ENCODE measurements around the gene APBA2. TPM values are rescaled to one million over a fixed set of nuclear protein-coding genes. Genes with fewer than 3 reads are reported as not detected.

Gene APBA2
- total RNA-seq, 4 donors from 2014 or later, result 1.6 to 8.2 (median 2.5) TPM

GRCh38 chr15:29106551-29107290 lies 220.9 kb downstream of the APBA2 start:
- Histone ChIP-seq H3K36me3 (no peaks in the 10 kb centered on the region), H3K4me3 (no peak overlapping the region), H3K27ac (no peak overlapping the region), H3K9me3 (no peaks in the 10 kb centered on the region), H3K27me3 (no peaks in the 10 kb centered on the region), H3K4me1 (peaks cover 0 to 9% (median 7%) of the 10 kb centered on the region in 4 donors)
- in situ Hi-C loops (cut with MboI; ENCODE audit: low pct_ligation_motif_present in 1 of 4, low pct_unique_long_range_greater_than_20kb in 1 of 4, low sequenced_read_pairs in 3 of 4) (no loop called here), intact Hi-C loops (cut with DNase I; ENCODE audit: low total_unique reads) (no loop called here)
- no peak for DNase-seq
- WGBS, 2 donors (ENCODE audit: low coverage in 1 of 2), result 83% methylated on average over 15 of the region's 21 CpGs; no CpG with 5 or more reads in 1 of the 2 donors
- TF ChIP-seq POLR2AphosphoS5 (IDR thresholded peaks at IDR 0.05) (no peak), EP300 (IDR thresholded peaks at IDR 0.05; ENCODE audit: low read depth) (no peak), POLR2A (IDR thresholded peaks at IDR 0.05) (no peak)
- TF ChIP-seq, protein P1, sequence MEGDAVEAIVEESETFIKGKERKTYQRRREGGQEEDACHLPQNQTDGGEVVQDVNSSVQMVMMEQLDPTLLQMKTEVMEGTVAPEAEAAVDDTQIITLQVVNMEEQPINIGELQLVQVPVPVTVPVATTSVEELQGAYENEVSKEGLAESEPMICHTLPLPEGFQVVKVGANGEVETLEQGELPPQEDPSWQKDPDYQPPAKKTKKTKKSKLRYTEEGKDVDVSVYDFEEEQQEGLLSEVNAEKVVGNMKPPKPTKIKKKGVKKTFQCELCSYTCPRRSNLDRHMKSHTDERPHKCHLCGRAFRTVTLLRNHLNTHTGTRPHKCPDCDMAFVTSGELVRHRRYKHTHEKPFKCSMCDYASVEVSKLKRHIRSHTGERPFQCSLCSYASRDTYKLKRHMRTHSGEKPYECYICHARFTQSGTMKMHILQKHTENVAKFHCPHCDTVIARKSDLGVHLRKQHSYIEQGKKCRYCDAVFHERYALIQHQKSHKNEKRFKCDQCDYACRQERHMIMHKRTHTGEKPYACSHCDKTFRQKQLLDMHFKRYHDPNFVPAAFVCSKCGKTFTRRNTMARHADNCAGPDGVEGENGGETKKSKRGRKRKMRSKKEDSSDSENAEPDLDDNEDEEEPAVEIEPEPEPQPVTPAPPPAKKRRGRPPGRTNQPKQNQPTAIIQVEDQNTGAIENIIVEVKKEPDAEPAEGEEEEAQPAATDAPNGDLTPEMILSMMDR (IDR thresholded peaks at IDR 0.05), result no peak

GRCh38 chr15:29107291-29107890 lies 221.6 kb downstream of the APBA2 start:
- in situ Hi-C loops (cut with MboI; ENCODE audit: low pct_ligation_motif_present in 1 of 4, low pct_unique_long_range_greater_than_20kb in 1 of 4, low sequenced_read_pairs in 3 of 4), result no loop called here
- 81% methylated on average over 16 of the region's 19 CpGs; no CpG with 5 or more reads in 1 of the 2 donors for WGBS, 2 donors (ENCODE audit: low coverage in 1 of 2)

DNA sequence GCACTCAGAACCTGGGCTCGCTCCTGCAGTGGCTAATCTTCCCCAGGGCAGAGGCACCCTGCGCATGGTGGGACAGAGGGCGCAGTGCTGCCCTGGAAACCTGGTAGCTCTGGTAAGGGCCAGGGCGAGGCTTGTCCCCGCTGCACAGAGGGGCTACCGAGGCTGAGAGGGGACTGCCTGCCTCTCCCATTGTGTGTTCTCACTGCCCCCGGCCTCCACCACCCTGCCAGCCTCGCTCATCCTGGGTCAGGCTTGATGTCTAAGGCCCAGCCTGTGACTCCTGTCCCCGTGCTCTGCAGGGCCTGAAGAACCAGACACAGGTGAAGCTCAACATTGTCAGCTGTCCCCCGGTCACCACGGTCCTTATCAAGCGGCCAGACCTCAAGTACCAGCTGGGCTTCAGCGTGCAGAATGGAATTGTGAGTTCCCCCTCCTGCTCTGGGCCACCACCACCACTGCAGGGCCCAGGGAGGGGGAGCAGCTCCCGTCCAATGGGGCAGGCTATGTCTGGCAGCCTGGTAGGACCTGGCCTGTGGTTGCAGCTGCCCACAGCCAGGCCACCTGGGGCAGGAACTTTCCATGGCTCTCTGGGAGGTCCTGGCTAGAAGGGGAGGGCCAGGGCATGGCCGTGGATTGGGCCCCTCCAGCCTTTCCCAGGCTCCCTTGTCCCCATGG lies 222.3 kb downstream of the APBA2 start:
- Histone ChIP-seq H3K36me3 (no peaks in the 10 kb centered on the region), H3K4me1 (peaks cover 0 to 9% (median 7%) of the 10 kb centered on the region in 4 donors), H3K27me3 (no peaks in the 10 kb centered on the region), H3K4me3 (no peak overlapping the region), H3K9me3 (no peaks in the 10 kb centered on the region), H3K27ac (no peak overlapping the region)
- in situ Hi-C loops (cut with MboI; ENCODE audit: low pct_ligation_motif_present in 1 of 4, low pct_unique_long_range_greater_than_20kb in 1 of 4, low sequenced_read_pairs in 3 of 4) (no loop called here), intact Hi-C loops (cut with DNase I; ENCODE audit: low total_unique reads) (no loop called here)
- TF ChIP-seq POLR2AphosphoS5 (IDR thresholded peaks at IDR 0.05) (no peak), POLR2A (IDR thresholded peaks at IDR 0.05) (no peak), EP300 (IDR thresholded peaks at IDR 0.05; ENCODE audit: low read depth) (no peak)
- TF ChIP-seq, protein P1 (IDR thresholded peaks at IDR 0.05), result no peak
- no peak for DNase-seq
- whole genome bisulfite sequencing, 2 donors (ENCODE audit: low coverage in 1 of 2), result 81% methylated on average over 15 of the region's 15 CpGs; no CpG with 5 or more reads in 1 of the 2 donors

More at GRCh38 chr15:29107291-29107890, 221.6 kb downstream of the APBA2 start:
- no peak for DNase-seq
- peaks cover 0 to 9% (median 7%) of the 10 kb centered on the region in 4 donors for H3K4me1 ChIP-seq
- H3K27ac ChIP-seq, result no peak overlapping the region
- H3K27me3 ChIP-seq, result no peaks in the 10 kb centered on the region
- H3K4me3 ChIP-seq, result no peak overlapping the region
- no peaks in the 10 kb centered on the region for H3K9me3 ChIP-seq
- intact Hi-C loops (cut with DNase I; ENCODE audit: low total_unique reads), result no loop called here
- H3K36me3 ChIP-seq, result no peaks in the 10 kb centered on the region
- TF ChIP-seq EP300 (IDR thresholded peaks at IDR 0.05; ENCODE audit: low read depth) (no peak), POLR2AphosphoS5 (IDR thresholded peaks at IDR 0.05) (no peak)

GRCh38 chr15:29109762-29110161 lies 224.0 kb downstream of the APBA2 start:
- H3K9me3 ChIP-seq, result no peaks in the 10 kb centered on the region
- H3K27me3 ChIP-seq, result no peaks in the 10 kb centered on the region
- no peak for DNase-seq
- 72% methylated on average over 10 of the region's 10 CpGs; no CpG with 5 or more reads in 1 of the 2 donors for WGBS, 2 donors (ENCODE audit: low coverage in 1 of 2)
- in situ Hi-C loops (cut with MboI; ENCODE audit: low pct_ligation_motif_present in 1 of 4, low pct_unique_long_range_greater_than_20kb in 1 of 4, low sequenced_read_pairs in 3 of 4), result no loop called here
- no peak overlapping the region for H3K4me3 ChIP-seq
- H3K36me3 ChIP-seq, result no peaks in the 10 kb centered on the region
- H3K27ac ChIP-seq, result no peak overlapping the region
- TF ChIP-seq POLR2A (IDR thresholded peaks at IDR 0.05) (no peak), EP300 (IDR thresholded peaks at IDR 0.05; ENCODE audit: low read depth) (no peak), POLR2AphosphoS5 (IDR thresholded peaks at IDR 0.05) (no peak)
- TF ChIP-seq, protein P1 (IDR thresholded peaks at IDR 0.05), result no peak
- peaks cover 0 to under 1% (median 0%) of the 10 kb centered on the region in 4 donors for H3K4me1 ChIP-seq
- intact Hi-C loops (cut with DNase I; ENCODE audit: low total_unique reads), result no loop called here

Data from transverse colon (tissue), 4 donors.